ENCODE data around the gene LHPP. TPM values are rescaled to one million over a fixed set of nuclear protein-coding genes. Genes with fewer than 3 reads are reported as not detected.

LHPP gene
- total RNA-seq, 1 experiment from 2014 or later, result 24.7 TPM

DNA sequence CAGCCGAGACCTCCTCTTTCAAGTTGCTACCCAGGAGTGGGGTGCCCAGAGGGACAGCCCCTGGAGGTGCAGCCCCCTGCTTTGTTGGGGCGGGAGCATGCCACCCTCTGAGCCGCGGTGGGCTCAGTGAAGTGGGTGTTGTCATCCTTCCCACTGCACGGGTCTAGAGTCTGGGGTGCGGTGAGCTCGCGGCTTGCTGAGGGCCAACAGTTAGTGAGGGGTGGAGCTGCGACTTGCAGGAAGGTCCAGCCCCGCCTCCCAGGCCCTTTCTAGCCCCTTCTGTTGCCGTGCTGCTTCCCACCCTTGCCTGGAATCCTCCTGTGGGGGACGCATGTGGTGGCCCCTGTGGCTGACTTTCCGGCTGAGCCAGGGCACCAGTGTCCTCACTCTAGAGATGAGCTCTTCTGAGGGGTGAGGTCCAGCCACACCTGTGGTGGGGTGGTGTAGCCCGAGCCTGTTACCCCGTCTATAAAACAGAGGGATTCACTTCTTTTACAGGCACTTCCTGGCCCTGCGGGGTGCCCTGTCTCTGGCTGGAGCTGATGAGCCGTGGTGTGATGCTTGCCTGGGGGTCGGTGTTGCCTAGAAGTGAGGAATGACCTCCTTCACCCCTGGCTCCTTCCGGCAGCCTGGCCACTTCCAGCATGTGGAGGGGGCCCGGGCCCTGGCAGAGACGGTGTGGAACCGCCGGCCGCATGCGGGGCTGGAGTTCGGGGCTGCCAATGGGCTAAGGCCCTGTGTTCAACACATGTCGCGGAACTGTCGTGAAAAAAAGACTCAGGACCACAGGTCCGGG is 154.6 kb downstream of the LHPP start:
- peaks cover 7% of the 10 kb centered on the region; the same call in 1 of the 2 replicates for H3F3A ChIP-seq (ENCODE audit: insufficient read depth, low read depth)
- no peak overlapping the region for H3K27ac ChIP-seq
- H3K36me3 ChIP-seq (ENCODE audit: low read depth), result no peaks in the 10 kb centered on the region
- no TSS peak for BruUV-seq (replicated peaks)
- no peaks in the 10 kb centered on the region for H3K27me3 ChIP-seq (ENCODE audit: insufficient read depth, low read depth)
- H3K4me1 ChIP-seq (replicated peaks; ENCODE audit: insufficient read depth), result peaks cover 25% of the 10 kb centered on the region
- H3K79me2 ChIP-seq (ENCODE audit: low read depth), result no peaks in the 10 kb centered on the region
- TF ChIP-seq EZH2 (IDR thresholded peaks at IDR 0.05; ENCODE audit: low read depth), result no peak
- TF ChIP-seq, protein P1, sequence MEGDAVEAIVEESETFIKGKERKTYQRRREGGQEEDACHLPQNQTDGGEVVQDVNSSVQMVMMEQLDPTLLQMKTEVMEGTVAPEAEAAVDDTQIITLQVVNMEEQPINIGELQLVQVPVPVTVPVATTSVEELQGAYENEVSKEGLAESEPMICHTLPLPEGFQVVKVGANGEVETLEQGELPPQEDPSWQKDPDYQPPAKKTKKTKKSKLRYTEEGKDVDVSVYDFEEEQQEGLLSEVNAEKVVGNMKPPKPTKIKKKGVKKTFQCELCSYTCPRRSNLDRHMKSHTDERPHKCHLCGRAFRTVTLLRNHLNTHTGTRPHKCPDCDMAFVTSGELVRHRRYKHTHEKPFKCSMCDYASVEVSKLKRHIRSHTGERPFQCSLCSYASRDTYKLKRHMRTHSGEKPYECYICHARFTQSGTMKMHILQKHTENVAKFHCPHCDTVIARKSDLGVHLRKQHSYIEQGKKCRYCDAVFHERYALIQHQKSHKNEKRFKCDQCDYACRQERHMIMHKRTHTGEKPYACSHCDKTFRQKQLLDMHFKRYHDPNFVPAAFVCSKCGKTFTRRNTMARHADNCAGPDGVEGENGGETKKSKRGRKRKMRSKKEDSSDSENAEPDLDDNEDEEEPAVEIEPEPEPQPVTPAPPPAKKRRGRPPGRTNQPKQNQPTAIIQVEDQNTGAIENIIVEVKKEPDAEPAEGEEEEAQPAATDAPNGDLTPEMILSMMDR (conservative IDR thresholded peaks at IDR 0.05), result no peak
- intact Hi-C loops (cut with micrococcal nuclease; ENCODE audit: unreplicated experiment), result no loop called here
- H2AFZ ChIP-seq, result no peak overlapping the region
- ChIA-PET POLR2A (ENCODE audit: unreplicated experiment) (no interaction called here), CTCF (no interaction called here)
- H3K9me3 ChIP-seq (ENCODE audit: insufficient read depth, low read depth), result no peaks in the 10 kb centered on the region
- no peaks in the 10 kb centered on the region for H4K20me1 ChIP-seq (ENCODE audit: insufficient read depth)
- no peaks in the 10 kb centered on the region for H3K9me2 ChIP-seq (ENCODE audit: insufficient read depth)
- H3K4me3 ChIP-seq, result no peak overlapping the region
- H3K4me2 ChIP-seq, result no peak overlapping the region
- DNase-seq, result no peak

GRCh38 chr10:124616836-124617130 is 155.2 kb downstream of the LHPP start:
- Histone ChIP-seq H3F3A (ENCODE audit: insufficient read depth, low read depth) (peaks cover 7% of the 10 kb centered on the region; the same call in 1 of the 2 replicates), H3K4me1 (replicated peaks; ENCODE audit: insufficient read depth) (peaks cover 23% of the 10 kb centered on the region), H3K27me3 (ENCODE audit: insufficient read depth, low read depth) (no peaks in the 10 kb centered on the region), H3K4me2 (no peak overlapping the region), H3K9me3 (ENCODE audit: insufficient read depth, low read depth) (no peaks in the 10 kb centered on the region), H2AFZ (no peak overlapping the region), H3K27ac (no peak overlapping the region), H3K79me2 (ENCODE audit: low read depth) (no peaks in the 10 kb centered on the region), H4K20me1 (ENCODE audit: insufficient read depth) (no peaks in the 10 kb centered on the region), H3K4me3 (no peak overlapping the region), H3K36me3 (ENCODE audit: low read depth) (no peaks in the 10 kb centered on the region), H3K9me2 (ENCODE audit: insufficient read depth) (no peaks in the 10 kb centered on the region)
- no TSS peak for BruUV-seq (replicated peaks)
- CTCF ChIA-PET, result no interaction called here
- DNase-seq, result no peak
- intact Hi-C loops (cut with micrococcal nuclease; ENCODE audit: unreplicated experiment), result no loop called here
- POLR2A ChIA-PET (ENCODE audit: unreplicated experiment), result no interaction called here
- no peak for TF ChIP-seq EZH2 (IDR thresholded peaks at IDR 0.05; ENCODE audit: low read depth)
- TF ChIP-seq, protein P1 (conservative IDR thresholded peaks at IDR 0.05), result no peak

DNA sequence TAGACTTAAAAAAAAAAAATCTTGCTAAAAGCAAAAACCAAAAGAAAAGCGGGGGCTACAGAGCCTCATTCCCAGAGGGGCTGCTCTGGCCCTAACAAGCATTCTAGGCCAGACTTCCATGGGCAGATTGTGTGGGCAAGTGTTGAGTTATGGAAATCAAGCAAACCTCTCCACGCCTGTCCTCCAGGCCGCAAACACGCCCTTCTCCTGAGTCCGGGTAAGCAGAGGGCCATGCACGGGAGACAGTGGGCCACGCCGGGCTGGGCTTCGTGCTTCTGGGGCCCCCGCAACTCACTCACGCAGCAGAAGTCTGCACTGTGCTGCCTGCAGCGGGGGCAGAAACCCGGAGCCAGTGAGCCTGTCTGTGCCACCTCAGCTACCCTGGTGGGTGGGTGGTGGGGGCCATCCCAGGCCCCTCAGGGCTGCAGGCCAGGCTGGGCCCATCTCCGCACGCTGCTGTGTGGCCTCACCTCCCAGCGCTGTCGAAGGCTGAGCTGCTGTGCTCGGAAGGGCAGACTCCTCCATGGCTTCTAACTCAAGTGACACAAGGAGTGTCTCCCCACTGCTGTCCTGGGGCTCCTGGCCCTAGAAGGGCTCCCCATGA is 156.9 kb downstream of the LHPP start:
- H3F3A ChIP-seq (ENCODE audit: insufficient read depth, low read depth), result peaks cover 5% of the 10 kb centered on the region; the same call in 1 of the 2 replicates
- no peaks in the 10 kb centered on the region for H3K9me2 ChIP-seq (ENCODE audit: insufficient read depth)
- H3K27me3 ChIP-seq (ENCODE audit: insufficient read depth, low read depth), result no peaks in the 10 kb centered on the region
- H3K36me3 ChIP-seq (ENCODE audit: low read depth), result no peaks in the 10 kb centered on the region
- no peaks in the 10 kb centered on the region for H3K9me3 ChIP-seq (ENCODE audit: insufficient read depth, low read depth)
- DNase-seq, result no peak
- no peaks in the 10 kb centered on the region for H3K79me2 ChIP-seq (ENCODE audit: low read depth)
- TF ChIP-seq, protein P1 (conservative IDR thresholded peaks at IDR 0.05), result no peak
- no peak for TF ChIP-seq EZH2 (IDR thresholded peaks at IDR 0.05; ENCODE audit: low read depth)
- H3K4me2 ChIP-seq, result no peak overlapping the region
- intact Hi-C loops (cut with micrococcal nuclease; ENCODE audit: unreplicated experiment), result no loop called here
- ChIA-PET POLR2A (ENCODE audit: unreplicated experiment) (interaction anchor here (0.6 kb wide), 1 partner anchor 621 kb away, joined by 3 read pairs; no protein-coding TSS in a partner anchor), CTCF (interaction anchor here (0.6 kb wide), 1 partner anchor 79 kb away, joined by 7 read pairs; no protein-coding TSS in a partner anchor)
- H2AFZ ChIP-seq, result no peak overlapping the region
- peaks cover 7% of the 10 kb centered on the region for H3K4me1 ChIP-seq (replicated peaks; ENCODE audit: insufficient read depth)
- no peak overlapping the region for H3K4me3 ChIP-seq
- BruUV-seq (replicated peaks), result no TSS peak
- H3K27ac ChIP-seq, result no peak overlapping the region
- H4K20me1 ChIP-seq (ENCODE audit: insufficient read depth), result no peaks in the 10 kb centered on the region
